Natural killer cell treated with Interleukin-12 subunit alpha and Interleukin-12 subunit beta and Interleukin-15 and Interleukin-18, amount 100 ng/mL, for 72 hours (primary cell): ENCODE data around the gene IGF2BP2. TPM values are rescaled to one million over a fixed set of nuclear protein-coding genes. Genes with fewer than 3 reads are reported as not detected.

Source experiments
- ATAC-seq, 2 donors: fragments of 150-1000 bp; cut with Tn5 transposase in 1 of 2; sonication (Bioruptor Pico), chemical (Tn5 transposase) in 1 of 2; 2 replicates each; pipeline ENCODE4 v1.10.0; 2021
- DNase-seq: peaks from one replicate; pipeline ENCODE4 v3.0.0; 2022; ENCODE audit warnings: low spot score
- H3K27ac Mint-ChIP-seq, 2 donors: 1 replicate in 1 of 2; 2 replicates in 1 of 2; pipeline ENCODE4 v1.8.0; 2022; ENCODE audit warnings: mixed read lengths in 2 of 2, mild to moderate bottlenecking in 1 of 2, moderate library complexity in 1 of 2
- H3K27me3 Mint-ChIP-seq, 2 donors: 1 replicate in 1 of 2; 2 replicates in 1 of 2; pipeline ENCODE4 v1.8.0; 2022; ENCODE audit warnings: mixed read lengths in 2 of 2
- H3K36me3 Mint-ChIP-seq: one replicate; pipeline ENCODE4 v1.8.0; 2022; ENCODE audit warnings: mixed read lengths
- H3K4me1 Mint-ChIP-seq, 2 donors: 1 replicate in 1 of 2; 2 replicates in 1 of 2; pipeline ENCODE4 v1.8.0; 2022; ENCODE audit warnings: low read depth in 2 of 2, mixed read lengths in 2 of 2, mild to moderate bottlenecking in 1 of 2
- H3K4me3 Mint-ChIP-seq: one replicate; pipeline ENCODE4 v1.8.0; 2022; ENCODE audit warnings: mixed read lengths
- H3K9me3 Mint-ChIP-seq: 2 replicates; pipeline ENCODE4 v1.8.0; 2022; ENCODE audit warnings: mixed read lengths
- total RNA-seq, 2 donors: library from RNA; stranded (reverse); gene quantifications; one replicate each; pipeline ENCODE4 v1.2.3, GENCODE V29; 2022

Gene IGF2BP2
- total RNA-seq, 2 donors from 2014 or later, result 3.5 to 5.0 TPM

DNA sequence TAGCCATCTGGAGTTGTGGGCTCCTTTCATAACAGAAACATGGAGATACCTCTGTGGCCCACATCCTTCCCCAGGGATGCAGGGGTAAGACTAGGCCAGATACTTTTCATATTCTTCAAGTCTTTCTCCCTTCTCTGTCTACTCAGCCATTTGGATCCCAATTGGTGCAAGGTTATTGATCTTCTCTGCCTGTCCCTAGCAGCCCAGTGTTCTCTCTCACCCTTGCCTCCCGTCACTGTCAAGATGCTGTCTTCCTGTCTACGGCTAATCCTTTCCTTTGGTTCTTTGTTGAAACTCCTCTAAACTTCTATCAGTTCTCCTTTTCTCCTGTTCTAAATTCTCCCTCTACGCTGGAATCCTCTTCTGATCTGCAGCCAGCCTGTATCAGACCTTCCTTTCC is 187.5 kb downstream of the IGF2BP2 start:
- no peak overlapping the region for H3K27ac Mint-ChIP-seq
- no peak for ATAC-seq
- H3K9me3 Mint-ChIP-seq, result no peaks in the 10 kb centered on the region
- H3K27me3 Mint-ChIP-seq, result no peaks in the 10 kb centered on the region
- no peak overlapping the region for H3K4me3 Mint-ChIP-seq
- no peaks in the 10 kb centered on the region for H3K4me1 Mint-ChIP-seq
- DNase-seq, result no peak
- H3K36me3 Mint-ChIP-seq, result no peaks in the 10 kb centered on the region

DNA sequence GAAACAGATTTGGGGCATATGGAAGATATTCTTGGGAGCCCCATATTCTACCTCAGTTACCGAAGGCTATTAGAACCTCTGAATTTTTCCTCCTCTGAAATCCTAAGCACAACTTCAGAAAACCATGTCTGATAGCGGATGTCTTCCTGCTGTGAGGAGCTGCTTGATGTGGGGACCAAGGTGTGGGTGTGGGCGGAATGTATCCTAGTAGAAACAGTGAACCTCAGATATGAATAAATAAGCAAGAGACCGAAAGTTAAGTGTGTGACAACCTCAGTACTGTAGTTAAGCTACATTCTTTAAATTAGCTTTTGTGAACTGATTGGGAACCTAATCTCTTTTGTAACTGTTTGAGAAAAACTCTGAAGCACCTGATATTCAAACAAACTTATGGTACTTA is 191.8 kb downstream of the IGF2BP2 start:
- H3K27ac Mint-ChIP-seq, result no peak overlapping the region
- no peak for ATAC-seq

DNA sequence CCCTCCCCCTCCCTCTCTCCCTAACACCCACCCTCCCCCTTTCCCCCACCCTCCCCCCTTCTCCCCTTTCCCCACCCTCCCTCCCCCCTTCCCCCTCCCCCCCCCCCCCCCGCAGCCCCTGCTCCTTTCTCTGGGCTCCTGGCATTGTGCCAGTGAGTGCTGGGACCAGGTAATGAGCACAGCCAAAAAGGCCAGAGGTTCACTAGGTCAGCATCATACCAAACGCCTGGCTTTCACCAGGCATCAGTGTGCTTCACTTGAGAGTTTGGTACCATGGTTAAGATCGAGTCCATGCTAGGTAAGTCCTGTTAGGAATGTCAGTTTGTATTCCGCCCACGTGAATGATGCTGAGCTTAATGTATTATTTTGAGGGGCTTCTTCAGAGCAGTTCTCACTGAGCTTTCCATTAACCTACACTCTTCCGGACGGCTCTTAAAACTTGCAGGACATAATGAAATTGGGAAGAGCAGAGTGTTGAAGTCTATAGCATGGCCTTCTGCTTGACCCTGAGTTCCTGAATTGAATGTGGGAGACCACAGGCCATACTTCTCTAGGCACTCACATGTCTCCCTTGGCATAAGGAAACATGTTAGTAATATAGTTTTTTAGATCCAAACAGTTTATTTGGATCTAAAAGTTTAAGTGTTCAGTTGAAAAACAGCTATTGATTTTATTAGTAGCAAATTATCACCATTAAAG is 193.2 kb downstream of the IGF2BP2 start:
- no peak overlapping the region for H3K27ac Mint-ChIP-seq
- no peaks in the 10 kb centered on the region for H3K4me1 Mint-ChIP-seq
- no peak overlapping the region for H3K4me3 Mint-ChIP-seq
- no peaks in the 10 kb centered on the region for H3K27me3 Mint-ChIP-seq
- no peak for ATAC-seq
- no peaks in the 10 kb centered on the region for H3K9me3 Mint-ChIP-seq
- H3K36me3 Mint-ChIP-seq, result peaks cover 12% of the 10 kb centered on the region
- no peak for DNase-seq

More for the DNA sequence above, 191.8 kb downstream of the IGF2BP2 start:
- Mint-ChIP-seq H3K9me3 (no peaks in the 10 kb centered on the region), H3K4me1 (no peaks in the 10 kb centered on the region), H3K36me3 (peaks cover 5% of the 10 kb centered on the region), H3K4me3 (no peak overlapping the region), H3K27me3 (no peaks in the 10 kb centered on the region)
- no peak for DNase-seq

DNA sequence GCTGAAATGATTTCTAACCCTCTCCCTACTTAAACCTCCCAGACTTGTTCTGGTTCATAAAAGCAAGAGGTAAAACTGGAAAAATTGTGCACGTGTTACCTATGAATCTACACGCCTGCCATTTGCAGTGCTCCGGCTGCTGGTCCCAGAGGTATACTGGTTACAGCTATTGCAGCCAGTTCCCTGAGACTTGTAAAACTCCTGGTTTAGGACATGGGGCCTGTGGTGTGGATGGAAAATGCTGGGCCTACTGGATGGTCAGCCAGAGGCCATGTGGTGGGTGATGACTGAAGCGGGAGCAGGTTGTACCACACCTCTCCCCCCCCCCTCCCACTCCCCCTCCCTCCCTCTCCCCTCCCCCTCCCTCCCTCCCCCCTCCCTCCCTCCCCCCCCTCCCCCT is 193.7 kb downstream of the IGF2BP2 start:
- Mint-ChIP-seq H3K4me3 (no peak overlapping the region), H3K27ac (no peak overlapping the region), H3K36me3 (peaks cover 12% of the 10 kb centered on the region), H3K4me1 (no peaks in the 10 kb centered on the region), H3K27me3 (no peaks in the 10 kb centered on the region), H3K9me3 (no peaks in the 10 kb centered on the region)
- no peak for DNase-seq
- no peak for ATAC-seq

DNA sequence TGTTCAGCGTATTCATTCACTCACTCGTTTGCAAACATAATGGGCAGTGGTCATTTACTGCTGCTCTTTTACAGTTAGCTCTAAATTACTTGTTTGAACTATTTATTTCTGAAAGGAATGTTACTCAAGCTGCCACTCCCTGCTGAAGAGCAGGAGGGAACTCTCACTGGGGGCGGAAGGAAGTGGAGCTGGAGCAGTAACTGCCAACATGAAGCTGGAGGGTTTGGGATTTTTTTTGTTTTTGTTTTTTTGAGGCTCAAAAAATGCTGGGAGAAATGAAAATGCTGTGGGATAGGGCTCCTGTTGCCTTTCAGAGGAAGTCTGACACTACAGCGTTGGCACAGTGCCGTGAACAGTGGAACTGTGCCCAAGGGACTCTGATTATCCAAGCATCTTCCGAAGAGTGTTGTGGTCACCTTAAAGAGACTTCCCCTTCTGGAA is 194.6 kb downstream of the IGF2BP2 start:
- Mint-ChIP-seq H3K9me3 (no peaks in the 10 kb centered on the region), H3K36me3 (peaks cover 12% of the 10 kb centered on the region), H3K4me1 (no peaks in the 10 kb centered on the region), H3K27ac (no peak overlapping the region), H3K27me3 (no peaks in the 10 kb centered on the region), H3K4me3 (no peak overlapping the region)
- ATAC-seq (no peak), DNase-seq (no peak)

DNA sequence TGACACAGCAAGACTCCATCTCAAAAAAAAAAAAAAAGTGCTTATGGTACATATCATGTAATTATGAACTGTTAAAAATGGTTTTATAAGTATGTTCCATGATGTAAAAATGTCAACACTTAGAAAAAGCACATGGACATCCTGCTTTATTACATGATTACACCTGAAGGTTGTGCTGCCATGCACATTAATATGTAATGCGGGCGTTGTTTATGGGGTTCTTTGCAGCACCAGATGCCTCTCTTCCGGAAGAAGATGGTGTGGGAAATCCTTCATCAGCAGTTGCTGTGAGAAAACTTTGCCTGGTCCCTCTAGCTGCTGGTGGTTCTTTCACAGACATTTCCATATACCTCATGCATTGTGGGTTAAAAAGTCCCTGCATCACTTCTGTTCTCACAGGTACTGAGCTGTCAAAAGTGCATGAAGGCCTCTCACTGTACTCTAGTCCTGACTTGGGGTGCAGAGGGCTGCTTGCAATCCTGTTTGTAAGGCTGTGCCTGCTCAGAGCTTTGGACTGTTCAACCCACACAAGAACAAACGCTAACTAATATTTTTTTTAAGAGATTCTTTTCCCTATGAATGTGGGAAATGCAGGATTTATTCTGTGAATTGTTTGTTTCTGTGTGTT is 195.2 kb downstream of the IGF2BP2 start:
- Mint-ChIP-seq H3K4me1 (no peaks in the 10 kb centered on the region), H3K4me3 (no peak overlapping the region), H3K27me3 (no peaks in the 10 kb centered on the region), H3K27ac (no peak overlapping the region), H3K9me3 (no peaks in the 10 kb centered on the region), H3K36me3 (peaks cover 15% of the 10 kb centered on the region)
- DNase-seq, result no peak
- no peak for ATAC-seq

DNA sequence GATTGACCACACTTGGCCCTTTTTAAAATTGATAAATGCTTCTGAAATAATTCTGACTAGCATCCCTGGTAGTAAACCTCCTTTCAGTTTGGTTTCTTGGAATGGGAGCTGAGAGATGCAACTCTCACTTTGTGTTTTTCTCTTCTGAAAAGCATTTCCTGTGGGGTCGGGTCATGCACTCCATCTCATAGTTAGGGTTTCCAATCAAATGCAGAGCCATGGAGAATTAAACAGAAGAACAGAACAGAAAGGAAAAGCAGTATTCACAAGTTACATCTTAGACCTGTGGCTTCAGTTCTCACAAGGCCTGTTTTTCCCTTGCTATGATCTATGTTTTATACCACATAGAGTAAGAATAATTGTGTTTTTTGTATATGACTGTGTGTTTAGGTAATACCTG is 199.1 kb downstream of the IGF2BP2 start:
- H3K27me3 Mint-ChIP-seq, result no peaks in the 10 kb centered on the region
- no peaks in the 10 kb centered on the region for H3K4me1 Mint-ChIP-seq
- DNase-seq (no peak), ATAC-seq (peak in 1 of 2 donors; percentile 53)
- no peaks in the 10 kb centered on the region for H3K9me3 Mint-ChIP-seq
- peaks cover 22% of the 10 kb centered on the region for H3K36me3 Mint-ChIP-seq
- no peak overlapping the region for H3K4me3 Mint-ChIP-seq
- H3K27ac Mint-ChIP-seq, result no peak overlapping the region

DNA sequence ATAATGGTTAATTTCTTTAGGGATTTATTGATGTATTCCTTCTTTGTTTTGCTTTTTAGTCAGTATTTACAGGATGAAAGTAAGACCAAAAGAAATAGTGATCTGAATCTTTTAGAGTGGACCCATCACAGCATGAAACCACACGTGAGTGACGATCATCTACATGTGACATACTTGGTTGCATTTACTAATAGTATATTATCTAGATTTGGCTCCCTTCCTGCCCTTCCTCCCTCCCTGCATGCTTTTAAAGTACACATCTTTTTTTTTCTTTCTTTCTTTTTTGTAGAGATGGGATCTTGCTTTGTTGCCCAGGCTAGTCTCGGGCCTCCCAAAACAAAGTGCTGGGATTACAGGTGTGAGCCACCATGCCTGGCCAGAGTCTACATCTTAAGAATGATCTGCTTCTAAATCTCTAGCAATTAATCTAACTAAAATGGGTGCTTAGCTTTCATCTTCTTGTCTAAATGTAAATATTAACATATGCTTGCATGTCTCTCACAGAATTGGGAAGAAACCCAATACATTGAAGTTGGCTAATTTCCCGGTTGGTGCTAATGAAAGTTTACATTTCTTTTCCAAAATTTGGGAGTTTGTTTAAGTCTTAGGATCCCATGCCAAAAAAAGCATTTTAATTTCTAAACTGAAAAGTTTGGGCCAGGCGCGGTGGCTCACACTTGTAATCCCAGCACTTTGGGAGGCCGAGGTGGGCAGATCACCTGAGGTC is 200.7 kb downstream of the IGF2BP2 start:
- H3K9me3 Mint-ChIP-seq, result no peaks in the 10 kb centered on the region
- no peak for ATAC-seq
- H3K4me3 Mint-ChIP-seq, result no peak overlapping the region
- no peaks in the 10 kb centered on the region for H3K27me3 Mint-ChIP-seq
- H3K36me3 Mint-ChIP-seq, result peaks cover 19% of the 10 kb centered on the region
- no peak overlapping the region for H3K27ac Mint-ChIP-seq
- no peaks in the 10 kb centered on the region for H3K4me1 Mint-ChIP-seq
- DNase-seq, result no peak

DNA sequence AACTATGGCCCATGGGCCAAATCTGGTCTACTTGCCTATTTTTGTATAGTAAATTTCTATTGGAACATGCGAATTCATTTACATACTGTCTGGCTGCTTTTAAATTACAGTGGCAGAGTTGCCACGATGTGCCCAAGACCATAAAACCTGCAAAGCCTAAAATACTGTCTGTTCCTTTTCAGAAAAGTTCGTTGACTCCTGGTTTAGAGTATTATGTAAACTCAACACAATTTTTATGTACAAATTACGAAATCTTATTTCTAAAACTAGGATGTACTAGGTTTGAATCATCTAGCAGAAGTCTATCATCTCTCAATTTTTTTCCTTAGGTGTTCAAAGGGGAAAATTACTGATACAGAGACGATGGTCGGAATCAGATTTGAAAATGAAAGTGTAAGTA is 211.8 kb downstream of the IGF2BP2 start:
- Mint-ChIP-seq H3K9me3 (no peaks in the 10 kb centered on the region), H3K4me1 (peaks cover 0 to 6% of the 10 kb centered on the region in 2 donors), H3K27ac (no peak overlapping the region), H3K36me3 (peaks cover 22% of the 10 kb centered on the region), H3K27me3 (no peaks in the 10 kb centered on the region), H3K4me3 (no peak overlapping the region)
- DNase-seq, result no peak
- no peak for ATAC-seq

DNA sequence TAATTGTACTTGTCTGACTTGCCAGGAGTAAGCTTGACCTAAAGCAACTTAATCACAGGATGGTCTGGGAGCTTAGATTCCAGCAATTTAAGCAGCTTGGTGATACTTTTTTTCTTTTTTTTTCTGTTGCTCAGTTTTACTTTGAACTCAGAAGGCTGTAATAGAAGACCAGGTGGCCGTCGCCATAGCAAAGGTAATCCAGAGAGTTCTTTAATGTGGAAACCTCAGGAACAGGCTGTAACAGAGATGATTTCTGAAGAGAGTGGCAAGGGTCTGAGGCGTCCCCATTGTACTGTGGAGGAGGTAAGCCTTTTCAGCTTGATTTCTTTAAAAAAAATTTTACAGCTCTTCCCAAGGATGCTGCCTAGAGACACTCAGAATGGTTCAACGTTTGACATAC is 218.6 kb downstream of the IGF2BP2 start:
- Mint-ChIP-seq H3K4me3 (no peak overlapping the region), H3K36me3 (peaks cover 27% of the 10 kb centered on the region), H3K4me1 (peaks cover 0 to 3% of the 10 kb centered on the region in 2 donors), H3K27me3 (no peaks in the 10 kb centered on the region), H3K9me3 (no peaks in the 10 kb centered on the region), H3K27ac (no peak overlapping the region)
- DNase-seq (no peak), ATAC-seq (no peak)

DNA sequence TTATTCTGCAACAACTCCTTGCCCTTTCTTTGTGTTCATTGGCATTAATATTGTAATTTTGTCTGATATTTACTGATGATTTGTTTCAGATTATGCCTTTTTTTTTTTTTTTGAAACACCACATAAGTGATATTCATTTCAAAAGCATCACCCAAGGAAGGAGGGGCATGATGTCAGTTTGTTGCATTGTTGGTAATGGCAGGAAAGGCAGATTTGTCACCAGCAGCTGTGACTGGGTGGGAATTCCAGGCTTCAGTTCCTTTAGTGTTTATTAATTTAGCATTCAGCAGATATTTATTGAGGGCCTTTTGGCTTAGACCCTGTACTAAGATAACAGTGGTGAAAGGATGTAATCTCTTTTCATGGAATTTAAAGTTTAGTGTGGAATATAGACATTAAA is 219.3 kb downstream of the IGF2BP2 start:
- H3K36me3 Mint-ChIP-seq, result peaks cover 27% of the 10 kb centered on the region
- no peaks in the 10 kb centered on the region for H3K27me3 Mint-ChIP-seq
- no peak for ATAC-seq
- H3K27ac Mint-ChIP-seq, result no peak overlapping the region
- H3K4me3 Mint-ChIP-seq, result no peak overlapping the region
- peaks cover 0 to 3% of the 10 kb centered on the region in 2 donors for H3K4me1 Mint-ChIP-seq
- no peaks in the 10 kb centered on the region for H3K9me3 Mint-ChIP-seq
- no peak for DNase-seq

DNA sequence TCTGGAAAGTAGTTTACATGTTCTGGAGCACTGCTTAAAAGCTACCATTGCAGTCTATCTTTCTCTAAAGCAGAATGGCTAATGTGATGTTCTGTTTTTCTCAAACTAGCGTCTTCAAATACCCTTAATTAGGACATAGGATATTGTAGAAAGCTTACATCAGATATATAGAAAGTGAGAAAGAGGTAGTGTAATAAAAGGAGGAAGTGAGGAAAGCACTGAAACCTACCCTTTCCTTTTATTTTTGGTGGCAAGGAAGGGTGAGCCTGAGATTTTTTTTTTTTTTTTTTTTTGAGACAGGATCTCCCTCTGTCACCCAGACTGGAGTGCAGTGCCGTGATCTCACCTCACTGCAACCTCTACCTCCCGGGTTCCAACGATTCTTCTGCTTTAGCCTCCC is 229.3 kb downstream of the IGF2BP2 start:
- H3K27ac Mint-ChIP-seq, result peak overlapping the region; percentile 1 to 14
- ATAC-seq, result no peak
- H3K36me3 Mint-ChIP-seq, result peaks cover 14% of the 10 kb centered on the region
- H3K4me3 Mint-ChIP-seq, result no peak overlapping the region
- no peak for DNase-seq
- peaks cover 5% of the 10 kb centered on the region in 2 donors for H3K4me1 Mint-ChIP-seq
- no peaks in the 10 kb centered on the region for H3K27me3 Mint-ChIP-seq
- H3K9me3 Mint-ChIP-seq, result no peaks in the 10 kb centered on the region

DNA sequence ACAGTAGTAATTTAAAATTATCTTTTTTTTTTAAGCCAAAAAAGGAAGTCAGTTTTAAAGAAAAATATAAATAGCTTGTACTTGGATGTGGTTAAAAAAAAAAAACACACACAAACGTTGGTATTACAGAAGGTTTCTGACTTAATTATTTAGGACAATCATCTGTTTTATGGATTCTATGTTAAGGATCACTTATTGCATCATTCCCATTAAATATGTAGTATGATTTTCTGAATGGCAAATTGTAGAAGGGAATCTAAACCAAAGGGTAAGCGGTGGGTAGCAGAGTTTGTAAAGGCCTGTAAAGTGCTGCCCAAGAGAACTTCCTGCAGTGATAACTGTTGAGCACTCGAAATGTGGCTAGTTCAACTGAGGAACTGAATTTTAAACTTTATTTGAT is 230.8 kb downstream of the IGF2BP2 start:
- peaks cover 8% of the 10 kb centered on the region for H3K36me3 Mint-ChIP-seq
- no peaks in the 10 kb centered on the region for H3K9me3 Mint-ChIP-seq
- no peaks in the 10 kb centered on the region for H3K27me3 Mint-ChIP-seq
- peaks cover 5% of the 10 kb centered on the region in 2 donors for H3K4me1 Mint-ChIP-seq
- no peak for ATAC-seq
- DNase-seq, result no peak
- H3K4me3 Mint-ChIP-seq, result no peak overlapping the region
- H3K27ac Mint-ChIP-seq, result no peak overlapping the region
